NK-92 (cell line): ENCODE measurements around the gene WDR43.

Experiments used
- DNase-seq: peaks from one replicate; lab custom pipeline; 2025; ENCODE audit not compliant: unreplicated experiment; lab: John Stamatoyannopoulos, UW

WDR43 gene, protein sequence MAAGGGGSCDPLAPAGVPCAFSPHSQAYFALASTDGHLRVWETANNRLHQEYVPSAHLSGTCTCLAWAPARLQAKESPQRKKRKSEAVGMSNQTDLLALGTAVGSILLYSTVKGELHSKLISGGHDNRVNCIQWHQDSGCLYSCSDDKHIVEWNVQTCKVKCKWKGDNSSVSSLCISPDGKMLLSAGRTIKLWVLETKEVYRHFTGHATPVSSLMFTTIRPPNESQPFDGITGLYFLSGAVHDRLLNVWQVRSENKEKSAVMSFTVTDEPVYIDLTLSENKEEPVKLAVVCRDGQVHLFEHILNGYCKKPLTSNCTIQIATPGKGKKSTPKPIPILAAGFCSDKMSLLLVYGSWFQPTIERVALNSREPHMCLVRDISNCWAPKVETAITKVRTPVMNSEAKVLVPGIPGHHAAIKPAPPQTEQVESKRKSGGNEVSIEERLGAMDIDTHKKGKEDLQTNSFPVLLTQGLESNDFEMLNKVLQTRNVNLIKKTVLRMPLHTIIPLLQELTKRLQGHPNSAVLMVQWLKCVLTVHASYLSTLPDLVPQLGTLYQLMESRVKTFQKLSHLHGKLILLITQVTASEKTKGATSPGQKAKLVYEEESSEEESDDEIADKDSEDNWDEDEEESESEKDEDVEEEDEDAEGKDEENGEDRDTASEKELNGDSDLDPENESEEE

DNA sequence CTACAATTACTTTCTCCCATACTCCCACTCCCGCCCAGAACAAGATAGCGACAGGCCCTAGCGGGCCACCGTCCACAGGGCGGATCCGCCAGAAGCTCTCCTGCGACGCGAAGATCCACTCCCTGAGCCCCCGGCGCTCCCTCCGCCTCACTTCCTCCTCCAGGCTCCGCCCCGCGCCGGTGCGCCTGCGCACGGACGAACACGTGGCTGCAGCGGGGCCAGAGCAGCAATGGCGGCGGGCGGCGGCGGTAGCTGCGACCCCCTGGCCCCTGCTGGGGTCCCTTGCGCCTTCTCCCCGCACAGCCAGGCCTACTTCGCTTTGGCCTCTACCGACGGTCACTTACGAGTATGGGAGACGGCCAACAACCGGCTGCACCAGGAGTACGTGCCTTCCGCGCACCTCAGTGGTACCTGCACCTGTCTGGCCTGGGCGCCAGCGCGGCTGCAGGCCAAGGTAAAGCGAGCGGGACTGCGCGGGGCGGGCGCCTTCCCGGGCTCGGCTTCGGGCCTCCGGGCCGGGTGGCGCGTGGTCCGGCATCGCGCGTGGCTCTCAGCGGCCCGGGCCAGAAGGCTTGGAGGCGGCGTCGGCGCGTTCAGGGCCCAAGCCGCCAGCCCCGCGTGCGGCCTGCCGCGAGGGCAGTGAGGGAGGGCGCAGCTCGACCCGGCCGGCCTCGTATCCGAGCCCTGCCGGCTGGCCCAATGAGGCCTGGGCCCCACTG is at the start of gene WDR43:
TSS of gene WDR43 (plus strand) at position 198 of the 719 bp plus-strand sequence. CDS start at position 230, 32 bp downstream.
- DNase-seq, result peak; percentile 74

DNA sequence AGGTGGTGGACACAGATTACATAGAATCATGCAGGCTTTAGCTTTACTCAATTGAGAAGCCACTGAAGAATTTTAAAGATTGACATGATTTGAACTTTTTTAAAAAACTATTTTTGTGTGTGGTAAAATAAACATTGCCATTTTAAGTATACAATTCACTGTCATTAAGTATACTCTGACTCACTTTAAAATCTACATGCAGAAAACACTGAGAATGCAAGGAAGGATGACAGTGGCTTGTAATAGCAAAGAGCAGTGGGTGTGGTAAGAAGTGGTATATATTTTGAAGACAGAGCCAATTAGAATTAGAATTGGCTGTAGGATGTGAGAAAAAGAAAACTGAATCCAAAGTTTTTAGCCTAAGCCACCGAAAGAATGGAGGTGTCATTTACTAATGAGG is 39.3 kb upstream of the WDR43 start:
- DNase-seq, result no peak

DNA sequence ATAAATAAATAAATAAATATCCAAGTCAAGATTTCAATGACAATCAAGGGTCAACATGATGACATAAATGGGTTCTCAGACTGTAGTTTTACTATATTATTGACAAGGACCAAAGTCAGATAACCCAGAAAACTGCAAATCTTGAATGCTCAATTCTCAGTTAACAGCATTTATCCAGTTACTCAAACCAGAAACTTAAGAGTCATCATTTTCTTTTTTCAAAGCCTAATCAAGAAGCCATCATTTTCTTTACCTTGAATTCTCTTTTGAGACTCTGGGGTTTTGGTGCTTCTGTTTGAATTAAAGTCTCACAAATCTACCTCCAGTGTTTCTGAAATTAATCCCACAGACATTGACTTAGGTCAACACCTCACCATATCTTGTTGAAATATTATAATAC is 38.5 kb upstream of the WDR43 start:
- no peak for DNase-seq

DNA sequence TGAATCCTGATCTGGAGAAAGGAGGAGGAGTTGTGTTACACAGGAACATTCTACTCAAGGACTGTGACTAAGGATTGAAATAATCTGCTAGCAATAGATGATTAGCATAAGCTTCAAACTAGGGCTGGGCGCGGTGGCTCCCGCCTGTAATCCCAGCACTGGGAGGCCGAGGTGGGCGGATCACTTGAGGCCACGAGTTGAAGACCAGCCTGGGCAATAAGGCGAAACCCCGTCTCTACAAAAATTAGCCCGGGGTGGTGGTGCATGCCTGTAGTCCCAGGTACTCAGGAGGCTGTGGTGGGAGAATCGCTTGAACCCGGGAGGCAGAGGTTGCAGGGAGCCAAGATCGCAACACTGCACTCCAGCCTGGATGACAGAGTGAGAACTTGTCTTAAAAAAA is 25.9 kb upstream of the WDR43 start:
- DNase-seq, result no peak

DNA sequence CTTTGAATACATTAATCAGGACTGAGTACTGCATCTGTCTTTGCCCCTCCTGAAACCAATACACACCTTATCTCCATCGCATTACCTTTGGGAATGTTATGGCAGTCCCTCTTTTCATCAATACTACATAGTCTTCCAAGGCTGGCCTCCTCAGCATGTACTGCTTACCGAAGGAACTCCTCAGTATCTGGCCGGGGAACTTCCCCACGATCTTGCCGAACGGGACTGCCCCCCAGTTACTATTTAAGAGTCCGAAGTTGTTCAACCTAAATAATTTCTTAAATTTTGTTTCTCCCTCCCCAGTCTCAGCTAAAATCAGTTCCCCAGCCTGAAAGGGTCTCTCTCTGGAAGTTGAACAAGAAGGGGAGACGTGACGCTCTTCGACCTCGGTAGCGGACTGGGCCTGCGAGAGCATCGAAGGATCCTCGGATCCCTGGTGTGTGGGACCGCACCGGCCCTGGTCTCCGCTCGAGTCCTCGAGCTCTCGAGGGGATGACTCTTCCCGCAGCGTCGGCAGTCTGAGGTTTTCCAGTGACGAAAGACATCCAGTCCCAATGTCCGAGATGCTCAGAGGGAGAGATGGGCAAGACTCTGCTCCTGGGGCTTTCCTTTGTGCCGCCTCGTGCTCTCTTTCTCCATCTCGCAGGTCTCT is 24.8 kb upstream of the WDR43 start:
- DNase-seq, result no peak

DNA sequence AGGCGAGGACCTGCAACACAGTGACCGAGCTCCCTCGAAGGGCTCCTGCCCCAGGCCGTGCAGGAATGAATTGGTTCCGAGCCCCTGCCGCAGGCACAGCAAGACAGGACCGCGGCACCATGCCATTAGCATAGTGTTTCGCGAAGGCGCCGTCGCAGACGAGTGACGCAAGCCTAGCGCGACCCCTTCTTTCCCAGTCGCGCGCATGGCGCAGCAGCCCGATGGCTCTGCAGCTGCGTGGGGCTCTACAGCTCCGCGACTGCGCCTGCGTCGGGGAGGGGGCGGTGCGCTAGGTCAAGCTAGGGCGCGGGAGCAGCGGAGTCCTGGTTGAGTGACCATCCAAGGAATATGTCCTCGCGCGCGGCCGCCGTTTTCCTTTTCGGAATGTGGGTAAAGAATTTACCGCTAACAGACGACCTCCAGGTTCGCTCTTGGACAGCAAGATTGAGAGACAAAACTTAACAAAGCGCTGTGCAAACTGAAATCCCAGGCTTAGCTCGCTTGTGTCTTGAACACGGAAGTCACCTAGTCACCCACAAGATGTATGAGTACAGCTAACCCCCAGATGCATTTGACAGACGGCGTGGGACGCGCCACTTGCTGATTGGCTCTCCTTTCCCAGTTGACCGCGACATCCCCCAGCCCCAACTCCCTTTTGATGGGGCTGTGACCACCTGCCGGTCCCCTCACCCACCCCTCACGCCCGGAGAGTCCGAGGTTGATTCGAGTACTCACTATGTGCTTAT is 24.1 kb upstream of the WDR43 start, which contains the start of gene TRMT61B:
TSS of gene TRMT61B (minus strand) at position 164 of the 746 bp plus-strand sequence. CDS start at position 132, 32 bp downstream.
- peak; percentile 74 for DNase-seq

DNA sequence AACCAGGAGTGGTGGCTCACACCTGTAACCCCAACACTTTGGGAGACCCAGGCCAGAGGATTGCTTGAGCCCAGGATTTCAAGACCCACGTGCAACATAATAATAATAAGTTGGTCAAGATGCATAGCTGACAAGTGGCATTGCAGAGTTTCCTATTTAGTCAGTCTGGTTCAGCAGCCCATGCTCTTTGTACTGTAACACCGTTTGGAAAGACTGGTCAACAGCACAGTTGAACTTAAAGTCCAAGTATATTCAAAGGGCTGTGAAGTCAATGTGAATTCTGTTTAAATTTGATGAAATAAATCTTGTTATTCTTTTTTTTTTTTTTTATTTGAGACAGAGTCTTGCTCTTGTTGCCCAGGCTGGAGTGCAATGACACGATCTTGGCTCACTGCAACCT is 22.8 kb upstream of the WDR43 start:
- DNase-seq, result no peak

DNA sequence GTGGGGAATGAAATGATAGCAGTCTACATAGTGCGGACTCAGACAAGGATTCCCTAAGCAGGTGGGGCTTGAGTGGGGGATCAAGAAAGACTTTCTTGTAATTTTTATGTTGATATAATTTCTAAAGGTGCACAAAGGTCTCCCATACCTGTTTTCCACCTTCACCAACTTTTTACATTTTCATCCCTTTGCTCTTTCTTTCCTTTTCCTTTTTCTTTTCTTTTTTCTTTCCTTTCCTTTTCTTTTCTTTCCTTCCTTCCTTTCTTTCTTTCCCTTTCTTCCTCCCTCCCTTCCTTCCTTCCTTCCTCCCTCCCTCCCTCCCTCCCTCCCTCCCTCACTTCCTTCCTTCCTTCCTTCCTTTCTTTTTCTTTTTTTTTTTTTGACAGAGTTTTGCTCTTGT is 14.3 kb upstream of the WDR43 start:
- no peak for DNase-seq

DNA sequence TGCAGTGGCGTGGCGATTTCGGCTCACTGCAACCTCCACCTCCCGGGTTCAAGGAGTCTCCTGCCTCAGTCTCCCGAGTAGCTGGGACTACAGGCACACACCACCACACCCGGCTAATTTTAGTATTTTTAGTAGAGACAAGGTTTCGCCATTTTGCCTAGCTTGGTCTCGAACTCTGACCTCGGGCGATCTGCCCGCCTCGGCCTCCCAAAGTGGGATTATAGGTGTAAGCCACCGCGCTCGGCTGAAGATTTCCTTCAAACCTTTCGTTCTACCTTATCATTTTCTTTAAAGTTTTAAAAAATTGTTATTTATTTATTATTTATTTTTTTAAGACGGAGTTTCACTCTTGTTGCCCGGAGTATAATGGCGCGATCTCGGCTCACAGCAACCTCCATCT is 979 bp upstream of the WDR43 start:
- no peak for DNase-seq

DNA sequence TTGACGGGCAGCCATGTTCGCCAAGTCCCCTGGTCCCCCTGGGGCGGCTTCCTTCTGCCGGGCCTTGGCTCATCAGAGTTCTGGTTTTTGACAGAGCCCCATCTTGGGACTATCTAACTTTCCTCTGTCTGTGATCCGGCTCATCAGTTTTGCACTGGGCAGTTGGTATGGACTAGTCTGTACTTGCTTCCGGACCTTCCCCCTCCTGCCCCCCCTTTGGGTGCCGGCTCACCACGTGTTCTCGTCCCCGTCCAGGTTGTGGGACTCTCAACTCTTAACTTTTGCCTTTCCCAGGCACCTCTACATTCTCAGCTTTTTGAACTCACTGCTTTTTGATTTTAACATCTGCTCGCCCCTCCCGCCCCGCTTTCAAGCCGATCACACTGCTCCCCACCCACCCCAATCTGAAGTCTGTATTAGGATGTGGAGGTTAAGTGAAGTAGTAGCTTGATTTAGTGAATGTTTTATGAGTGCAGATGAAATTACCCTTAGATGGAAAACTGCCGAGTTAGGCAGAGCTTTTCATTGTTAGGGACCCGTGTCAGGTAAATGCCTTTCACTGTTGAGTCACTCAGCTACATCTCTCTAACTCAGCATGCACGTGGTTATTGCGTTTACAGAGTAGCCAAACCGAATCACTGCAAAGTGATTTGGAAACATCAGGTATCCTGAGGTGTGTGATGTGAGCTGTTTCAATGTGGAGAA is 874 bp downstream of the WDR43 start:
- DNase-seq, result no peak

DNA sequence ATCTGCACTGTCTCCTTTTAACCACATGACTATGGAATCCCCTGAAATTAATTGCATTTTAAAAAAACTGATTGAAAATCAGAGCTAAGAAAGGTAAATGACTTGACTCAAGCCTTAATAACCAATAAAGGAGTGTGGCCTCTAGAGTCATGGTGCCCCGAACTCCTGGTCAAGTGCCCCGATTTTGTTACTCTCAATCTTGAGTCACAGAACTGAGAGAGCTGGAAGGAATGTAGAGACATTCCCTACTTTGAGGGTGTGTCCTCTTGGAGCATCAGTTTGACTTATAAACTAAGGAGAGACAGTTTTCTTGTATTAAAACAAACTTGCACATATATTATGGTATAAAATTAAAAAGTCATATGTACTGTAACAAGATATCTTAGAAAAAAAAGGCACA is 2.4 kb downstream of the WDR43 start:
- DNase-seq, result no peak

DNA sequence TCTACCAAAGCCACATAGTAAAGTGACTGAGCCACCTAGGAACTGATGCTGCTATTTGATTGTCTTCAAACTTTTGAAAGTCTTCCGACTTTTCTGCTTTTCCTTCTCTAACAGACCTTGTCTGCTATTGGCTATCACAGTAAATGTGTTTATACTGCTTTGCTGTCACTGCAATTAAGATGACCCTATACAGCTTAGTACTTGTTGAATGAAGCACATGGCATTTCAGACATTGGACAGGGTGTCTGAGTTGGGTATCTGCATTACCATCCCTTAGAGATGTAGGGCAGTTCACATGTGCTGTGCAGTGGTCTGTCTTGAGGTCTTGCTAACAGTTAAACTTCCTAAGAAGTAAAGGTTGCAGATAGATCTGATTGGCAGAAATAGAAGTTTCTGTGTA is 3.6 kb downstream of the WDR43 start:
- DNase-seq, result no peak

DNA sequence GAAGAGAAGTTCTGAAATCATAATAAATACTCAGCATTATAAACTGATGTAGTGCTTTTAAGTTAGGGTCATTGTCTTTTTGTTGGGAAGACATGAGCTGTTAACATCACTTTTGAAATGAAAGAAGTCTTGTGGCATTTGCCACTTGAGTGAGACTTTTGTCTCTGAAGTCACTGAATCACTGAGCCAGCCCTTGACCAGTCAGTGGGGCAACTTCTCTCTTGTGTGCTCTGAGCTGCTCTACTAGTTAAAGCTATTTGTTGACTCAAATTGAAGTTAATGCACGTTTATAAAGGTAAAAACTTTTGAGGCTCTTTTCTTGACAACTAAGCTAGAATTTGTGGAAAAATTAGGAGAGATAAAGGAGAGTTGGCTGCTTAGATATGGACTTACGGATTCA is 6.7 kb downstream of the WDR43 start:
- DNase-seq, result no peak

DNA sequence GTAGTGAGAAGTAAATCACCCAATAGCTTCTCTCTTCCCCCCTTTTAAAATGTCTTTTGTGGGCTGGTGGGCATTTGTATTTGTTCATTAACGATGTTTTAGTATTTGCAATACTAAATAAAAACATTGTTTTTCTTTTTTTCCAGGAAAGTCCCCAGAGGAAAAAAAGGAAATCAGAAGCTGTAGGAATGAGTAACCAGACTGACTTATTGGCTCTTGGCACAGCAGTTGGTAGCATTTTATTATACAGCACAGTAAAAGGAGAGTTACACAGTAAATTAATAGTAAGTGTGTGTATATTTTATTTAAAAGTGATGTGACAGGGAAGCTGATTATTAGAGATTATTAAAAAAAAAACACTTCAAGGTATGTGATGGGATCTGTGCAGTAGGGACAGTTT is 7.4 kb downstream of the WDR43 start:
- no peak for DNase-seq

DNA sequence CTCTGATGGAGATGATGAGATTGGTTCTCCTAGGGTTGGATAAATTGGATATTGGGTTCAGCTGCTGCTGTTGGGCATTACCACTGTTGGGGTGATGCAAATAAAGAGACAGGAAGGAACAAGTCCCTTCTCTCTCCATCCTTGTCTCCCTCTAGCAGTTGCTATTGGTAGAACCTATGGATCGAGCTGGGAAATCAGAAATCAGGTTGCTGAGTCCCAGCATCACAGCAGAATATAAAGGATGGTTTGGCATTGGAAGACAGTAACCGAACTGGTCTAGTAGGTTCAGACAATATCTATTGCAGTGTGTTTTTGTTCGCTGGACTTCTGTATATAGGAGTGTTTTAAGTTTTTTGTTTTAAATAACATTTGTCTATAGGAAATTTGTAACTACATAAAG is 8.1 kb downstream of the WDR43 start:
- no peak for DNase-seq

DNA sequence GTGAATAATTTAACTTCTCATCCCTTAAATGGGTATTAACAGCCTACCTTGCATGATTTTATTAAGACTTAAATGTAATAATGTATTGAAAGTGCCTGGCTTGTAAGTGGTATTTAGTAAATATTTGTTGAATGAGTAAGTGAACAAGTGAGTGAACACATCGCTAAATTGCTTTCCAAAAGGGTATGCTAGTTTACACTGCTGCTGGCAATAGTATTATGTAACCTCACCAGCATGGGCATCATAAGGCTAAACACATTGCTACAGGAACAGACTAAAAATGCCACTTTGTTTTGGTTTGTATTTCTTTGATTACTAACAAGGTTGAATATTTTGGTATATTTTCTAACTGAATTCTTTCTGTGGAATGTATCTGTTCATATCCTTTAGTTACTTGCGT is 9.8 kb downstream of the WDR43 start:
- no peak for DNase-seq

DNA sequence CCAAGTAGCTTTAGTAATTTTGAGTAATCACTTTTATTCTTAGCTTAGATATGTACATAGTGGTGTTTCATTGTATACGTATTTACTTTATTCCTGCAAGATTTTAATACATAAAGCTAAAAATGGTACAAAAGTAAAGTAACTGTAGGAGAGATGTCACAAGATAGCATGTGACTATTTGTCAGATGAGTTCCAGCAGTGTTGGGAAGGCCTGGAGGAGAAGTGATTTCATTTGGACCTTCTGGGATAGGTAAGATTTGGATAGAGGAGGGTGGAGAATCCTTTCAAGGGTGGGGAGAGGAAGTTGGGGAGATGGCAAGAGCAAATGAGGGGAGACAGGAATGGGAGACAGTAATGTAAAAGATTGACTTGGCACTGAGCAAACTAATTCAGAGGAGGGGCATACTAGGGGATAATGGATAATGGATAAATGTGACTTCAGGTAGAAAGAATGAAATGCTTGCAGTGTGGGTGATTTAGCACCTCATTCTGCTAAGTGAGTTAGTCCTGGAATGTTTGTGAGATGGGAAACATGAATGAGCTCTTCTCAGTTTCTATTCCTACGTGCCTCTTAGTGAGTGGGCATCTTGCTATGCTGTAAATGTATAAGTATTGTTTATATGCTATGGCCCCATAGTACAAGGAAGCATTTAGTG is 10.5 kb downstream of the WDR43 start:
- DNase-seq, result no peak

DNA sequence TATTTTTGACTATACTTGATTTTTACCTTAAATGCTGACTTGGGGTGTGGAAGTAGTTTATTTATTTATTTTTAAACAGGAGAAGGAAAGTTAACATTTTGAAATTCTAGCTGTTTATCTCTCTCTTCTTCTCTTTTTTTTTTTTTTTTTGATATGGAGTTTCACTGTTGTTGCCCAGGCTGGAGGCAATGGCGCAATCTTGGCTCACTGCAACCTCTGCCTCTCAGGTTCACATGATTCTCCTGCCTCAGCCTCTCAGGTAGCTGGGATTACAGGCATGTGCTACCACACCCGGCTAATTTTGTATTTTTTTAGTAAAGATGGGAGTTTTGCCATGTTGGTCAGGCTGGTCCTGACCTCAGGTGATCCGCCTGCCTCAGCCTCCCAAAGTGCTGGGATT is 11.1 kb downstream of the WDR43 start:
- DNase-seq, result no peak

DNA sequence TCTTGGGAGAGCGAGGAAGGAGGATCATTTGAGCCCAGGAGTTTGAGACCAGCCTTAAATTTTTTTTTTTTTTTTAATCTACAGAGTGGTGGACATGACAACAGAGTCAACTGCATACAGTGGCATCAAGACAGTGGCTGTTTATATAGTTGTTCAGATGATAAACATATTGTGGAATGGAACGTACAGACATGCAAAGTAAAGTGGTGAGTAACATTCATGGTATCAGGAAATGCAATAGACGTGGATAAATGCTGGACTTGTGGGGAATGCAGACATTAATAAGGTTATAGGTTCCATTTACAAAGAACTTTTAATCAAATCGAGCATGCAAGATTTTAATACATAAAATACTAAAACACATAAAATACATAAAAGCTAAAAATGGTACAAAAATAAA is 11.9 kb downstream of the WDR43 start:
- DNase-seq, result no peak

DNA sequence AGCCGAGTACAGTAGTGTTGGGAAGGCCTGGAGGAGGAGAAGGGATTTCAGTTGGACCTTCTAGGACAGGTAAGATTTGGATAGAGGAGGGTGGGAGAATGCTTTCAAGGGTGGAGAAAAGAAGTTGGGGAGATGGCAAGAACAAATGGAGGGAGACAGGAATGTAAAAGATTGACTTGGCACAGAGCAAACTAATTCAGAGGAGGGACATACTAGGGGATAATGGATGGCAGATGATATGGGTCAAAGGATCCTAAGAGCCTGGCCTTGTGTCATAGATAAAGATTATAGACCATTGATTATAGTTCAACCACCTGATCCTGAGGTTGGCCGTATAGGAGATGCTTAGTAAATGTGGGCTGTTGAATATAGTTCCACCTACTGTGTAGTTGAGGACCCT is 12.4 kb downstream of the WDR43 start:
- DNase-seq, result no peak
